ENCODE measurements around the gene ATP6AP1.

DNA sequence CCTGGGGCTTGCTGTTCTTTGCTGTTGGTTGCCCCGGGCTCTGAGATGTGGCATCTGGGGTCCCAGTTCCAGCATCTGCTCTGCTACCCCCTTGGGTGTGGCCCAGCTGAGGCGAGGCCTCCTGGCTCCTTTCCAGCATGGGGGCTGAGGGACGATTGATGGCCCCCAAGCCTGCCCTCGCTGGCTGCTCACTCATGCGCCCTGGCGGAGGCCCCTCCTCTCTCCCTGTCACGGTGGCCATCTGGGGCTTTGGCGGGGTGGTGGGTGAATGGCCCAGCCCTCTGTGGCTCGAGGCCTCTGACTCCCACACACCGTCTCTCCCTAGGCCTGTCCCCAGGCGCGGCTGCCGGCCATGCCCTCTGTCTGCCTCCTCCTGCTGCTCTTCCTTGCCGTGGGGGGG is 31.4 kb downstream of the ATP6AP1 start:
- TF ChIP-seq, protein P1, sequence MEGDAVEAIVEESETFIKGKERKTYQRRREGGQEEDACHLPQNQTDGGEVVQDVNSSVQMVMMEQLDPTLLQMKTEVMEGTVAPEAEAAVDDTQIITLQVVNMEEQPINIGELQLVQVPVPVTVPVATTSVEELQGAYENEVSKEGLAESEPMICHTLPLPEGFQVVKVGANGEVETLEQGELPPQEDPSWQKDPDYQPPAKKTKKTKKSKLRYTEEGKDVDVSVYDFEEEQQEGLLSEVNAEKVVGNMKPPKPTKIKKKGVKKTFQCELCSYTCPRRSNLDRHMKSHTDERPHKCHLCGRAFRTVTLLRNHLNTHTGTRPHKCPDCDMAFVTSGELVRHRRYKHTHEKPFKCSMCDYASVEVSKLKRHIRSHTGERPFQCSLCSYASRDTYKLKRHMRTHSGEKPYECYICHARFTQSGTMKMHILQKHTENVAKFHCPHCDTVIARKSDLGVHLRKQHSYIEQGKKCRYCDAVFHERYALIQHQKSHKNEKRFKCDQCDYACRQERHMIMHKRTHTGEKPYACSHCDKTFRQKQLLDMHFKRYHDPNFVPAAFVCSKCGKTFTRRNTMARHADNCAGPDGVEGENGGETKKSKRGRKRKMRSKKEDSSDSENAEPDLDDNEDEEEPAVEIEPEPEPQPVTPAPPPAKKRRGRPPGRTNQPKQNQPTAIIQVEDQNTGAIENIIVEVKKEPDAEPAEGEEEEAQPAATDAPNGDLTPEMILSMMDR (IDR thresholded peaks at IDR 0.05; ENCODE audit: low read depth, low read length): no peak
- TF ChIP-seq EZH2phosphoT487 (IDR thresholded peaks at IDR 0.05; ENCODE audit: low read depth): no peak
